Neural cell (in vitro differentiated cells): Measurements from ENCODE around the gene SLC28A1. TPM values are rescaled to one million over a fixed set of nuclear protein-coding genes. Genes with fewer than 3 reads are reported as not detected.
A peak's percentile ranks its signal among the peaks of the same experiment; 100 is the strongest.

Experiments used
- H2AFZ ChIP-seq: fragments of 200-600, 300-800 bp; sonication (generic), shearing (Covaris generic); 2 replicates; pipeline ENCODE4 v1.6.0; 2014; ENCODE audit warnings: low read depth, mild to moderate bottlenecking, antibody characterized with exemption, low read length, moderate library complexity
- H3F3A ChIP-seq: fragments of 200-600 bp; shearing (Covaris generic); 2 replicates; pipeline ENCODE4 v1.6.1; 2016; ENCODE audit warnings: mild to moderate bottlenecking, moderate library complexity, mixed read lengths, antibody characterized with exemption, low read length; ENCODE audit not compliant: insufficient read depth, poor library complexity, severe bottlenecking
- H3K27ac ChIP-seq: fragments of 200-600, 300-800 bp; sonication (generic), shearing (Covaris generic); 2 replicates; pipeline ENCODE4 v1.5.1; 2014; ENCODE audit warnings: mild to moderate bottlenecking, low read length, moderate library complexity
- H3K27me3 ChIP-seq: fragments of 300-800, 200-600 bp; sonication (generic), shearing (Covaris generic); 2 replicates; pipeline ENCODE4 v1.6.0; 2014; ENCODE audit warnings: mild to moderate bottlenecking, low read depth, low read length, moderate library complexity; ENCODE audit not compliant: insufficient read depth
- H3K36me3 ChIP-seq: fragments of 300-800, 200-600 bp; sonication (generic), shearing (Covaris generic); 2 replicates; pipeline ENCODE4 v1.5.1; 2014; ENCODE audit warnings: mild to moderate bottlenecking, antibody characterized with exemption, low read length, moderate library complexity; ENCODE audit not compliant: insufficient read depth
- H3K4me2 ChIP-seq: fragments of 300-800, 200-600 bp; sonication (generic), shearing (Covaris generic); 2 replicates; pipeline ENCODE4 v1.6.0; 2014; ENCODE audit warnings: mild to moderate bottlenecking, low read length
- H3K4me3 ChIP-seq: fragments of 300-800, 200-600 bp; sonication (generic), shearing (Covaris generic); 2 replicates; pipeline ENCODE4 v1.5.1; 2014; ENCODE audit warnings: mild to moderate bottlenecking, low read length, moderate library complexity
- H3K79me2 ChIP-seq: fragments of 200-600 bp; shearing (Covaris generic); replicated peaks from 2 replicates; pipeline ENCODE4 v1.6.0; 2014; ENCODE audit warnings: mild to moderate bottlenecking, low read length, moderate library complexity; ENCODE audit not compliant: insufficient read depth
- H3K9ac ChIP-seq: fragments of 300-800, 200-600 bp; sonication (generic), shearing (Covaris generic); 2 replicates; pipeline ENCODE4 v1.6.1; 2016; ENCODE audit warnings: mild to moderate bottlenecking, low read length, mixed read lengths
- H3K9me2 ChIP-seq: fragments of 200-600 bp; shearing (Covaris generic); 2 replicates; pipeline ENCODE4 v1.6.1; 2016; ENCODE audit warnings: mild to moderate bottlenecking, low read length, mixed read lengths; ENCODE audit not compliant: insufficient read depth
- H3K9me3 ChIP-seq: fragments of 200-600, 300-800 bp; sonication (generic), shearing (Covaris generic); 2 replicates; pipeline ENCODE4 v1.6.1; 2016; ENCODE audit warnings: mild to moderate bottlenecking, mixed run types, low read length, moderate library complexity, mixed read lengths
- H4K20me1 ChIP-seq: fragments of 200-600 bp; shearing (Covaris generic); 2 replicates; pipeline ENCODE4 v1.6.1; 2016; ENCODE audit warnings: mild to moderate bottlenecking, mixed run types; ENCODE audit not compliant: insufficient read depth
- EP300 ChIP-seq: fragments of 450-650 bp; conservative IDR thresholded peaks from 2 replicates; pipeline ENCODE4 v1.6.1; 2014; ENCODE audit warnings: antibody characterized with exemption, mild to moderate bottlenecking, moderate library complexity; ENCODE audit not compliant: poor library complexity, severe bottlenecking
- EZH2 ChIP-seq: fragments of 200-600, 300-800 bp; shearing (Covaris generic), sonication (generic); IDR thresholded peaks from 2 replicates; pipeline ENCODE4 v1.6.1; 2014; ENCODE audit warnings: antibody characterized with exemption, low read length, borderline replicate concordance, mild to moderate bottlenecking; ENCODE audit not compliant: insufficient read depth, poor library complexity, severe bottlenecking
- MXI1 ChIP-seq: fragments of 450-650 bp; conservative IDR thresholded peaks from 2 replicates; pipeline ENCODE4 v1.6.1; 2014; ENCODE audit warnings: antibody characterized with exemption, mild to moderate bottlenecking; ENCODE audit not compliant: poor library complexity, severe bottlenecking
- POLR2AphosphoS5 ChIP-seq: IDR thresholded peaks from 2 replicates; pipeline ENCODE4 v1.6.1; 2012
- RAD21 ChIP-seq: fragments of 450-650 bp; conservative IDR thresholded peaks from 2 replicates; pipeline ENCODE4 v1.6.1; 2014; ENCODE audit warnings: antibody characterized with exemption, mild to moderate bottlenecking, moderate library complexity
- SMC3 ChIP-seq: fragments of 450-650 bp; conservative IDR thresholded peaks from 2 replicates; pipeline ENCODE4 v1.6.1; 2014; ENCODE audit warnings: antibody characterized with exemption, mild to moderate bottlenecking, moderate library complexity; ENCODE audit not compliant: poor library complexity
- TAF1 ChIP-seq: IDR thresholded peaks from 2 replicates; pipeline ENCODE4 v1.6.1; 2012; ENCODE audit warnings: low read depth
- polyA plus RNA-seq: library from polyadenylated mRNA; depleted of rRNA; stranded (reverse); fragments of >200 nt; gene quantifications from 2 replicates; pipeline ENCODE4 v1.2.3, GENCODE V29; 2014
- TF ChIP-seq, protein P1 (sequence below): fragments of 450-650 bp; IDR thresholded peaks from 2 replicates; pipeline ENCODE4 v1.5.1; 2014; ENCODE audit warnings: antibody characterized with exemption, mild to moderate bottlenecking, moderate library complexity; ENCODE audit not compliant: poor library complexity, severe bottlenecking
- TF ChIP-seq, protein P2 (sequence below): IDR thresholded peaks from 2 replicates; pipeline ENCODE4 v1.6.1; 2012; ENCODE audit warnings: borderline replicate concordance

Gene SLC28A1
- polyA plus RNA-seq, 1 donor from 2014 or later = not detected

DNA sequence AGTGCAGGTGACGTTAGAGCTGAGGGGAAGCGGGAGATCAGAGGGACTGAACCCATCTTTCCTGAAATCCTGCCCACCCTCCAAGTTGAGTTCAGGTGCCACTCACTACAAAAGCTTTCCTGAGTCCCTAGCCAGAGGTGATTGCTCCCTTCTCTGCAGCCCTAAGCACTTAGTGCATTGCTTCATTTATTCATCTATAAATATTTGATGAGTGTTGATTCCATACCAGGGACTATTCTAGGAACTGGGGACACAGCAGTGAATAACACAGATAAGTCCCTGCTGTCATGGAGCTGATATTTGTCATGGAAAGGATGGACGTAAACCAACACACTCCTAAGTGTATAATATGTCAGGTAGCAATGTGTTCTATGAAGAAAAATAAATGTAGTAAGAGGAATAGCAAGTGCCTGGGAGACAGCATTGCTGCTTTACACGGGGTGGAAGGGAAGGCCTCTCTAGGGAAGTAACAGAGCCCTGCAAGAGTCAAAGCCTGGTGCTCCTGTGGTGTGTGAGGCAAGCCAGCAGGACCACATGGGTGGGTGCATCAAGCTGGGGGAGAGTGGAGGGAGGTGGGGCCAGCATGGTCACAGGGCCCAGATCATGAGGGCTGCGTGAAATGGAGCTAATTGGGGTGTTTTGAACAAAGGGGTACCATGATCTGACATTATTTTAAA, 48.7 kb upstream of the SLC28A1 start:
- Histone ChIP-seq H3K9me3 (no peaks in the 10 kb centered on the region), H3K4me2 (no peak overlapping the region), H3K27me3 (no peaks in the 10 kb centered on the region), H3K36me3 (no peaks in the 10 kb centered on the region), H3K9me2 (no peaks in the 10 kb centered on the region), H3K79me2 (no peaks in the 10 kb centered on the region), H3K9ac (no peak overlapping the region), H2AFZ (no peak overlapping the region), H3K27ac (no peak overlapping the region), H3K4me3 (peak overlapping the region; percentile 39), H3F3A (no peaks in the 10 kb centered on the region), H4K20me1 (no peaks in the 10 kb centered on the region)
- TF ChIP-seq SMC3 (no peak), EZH2 (no peak), MXI1 (no peak), RAD21 (no peak), EP300 (no peak)
- TF ChIP-seq, protein P1, sequence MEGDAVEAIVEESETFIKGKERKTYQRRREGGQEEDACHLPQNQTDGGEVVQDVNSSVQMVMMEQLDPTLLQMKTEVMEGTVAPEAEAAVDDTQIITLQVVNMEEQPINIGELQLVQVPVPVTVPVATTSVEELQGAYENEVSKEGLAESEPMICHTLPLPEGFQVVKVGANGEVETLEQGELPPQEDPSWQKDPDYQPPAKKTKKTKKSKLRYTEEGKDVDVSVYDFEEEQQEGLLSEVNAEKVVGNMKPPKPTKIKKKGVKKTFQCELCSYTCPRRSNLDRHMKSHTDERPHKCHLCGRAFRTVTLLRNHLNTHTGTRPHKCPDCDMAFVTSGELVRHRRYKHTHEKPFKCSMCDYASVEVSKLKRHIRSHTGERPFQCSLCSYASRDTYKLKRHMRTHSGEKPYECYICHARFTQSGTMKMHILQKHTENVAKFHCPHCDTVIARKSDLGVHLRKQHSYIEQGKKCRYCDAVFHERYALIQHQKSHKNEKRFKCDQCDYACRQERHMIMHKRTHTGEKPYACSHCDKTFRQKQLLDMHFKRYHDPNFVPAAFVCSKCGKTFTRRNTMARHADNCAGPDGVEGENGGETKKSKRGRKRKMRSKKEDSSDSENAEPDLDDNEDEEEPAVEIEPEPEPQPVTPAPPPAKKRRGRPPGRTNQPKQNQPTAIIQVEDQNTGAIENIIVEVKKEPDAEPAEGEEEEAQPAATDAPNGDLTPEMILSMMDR = no peak

DNA sequence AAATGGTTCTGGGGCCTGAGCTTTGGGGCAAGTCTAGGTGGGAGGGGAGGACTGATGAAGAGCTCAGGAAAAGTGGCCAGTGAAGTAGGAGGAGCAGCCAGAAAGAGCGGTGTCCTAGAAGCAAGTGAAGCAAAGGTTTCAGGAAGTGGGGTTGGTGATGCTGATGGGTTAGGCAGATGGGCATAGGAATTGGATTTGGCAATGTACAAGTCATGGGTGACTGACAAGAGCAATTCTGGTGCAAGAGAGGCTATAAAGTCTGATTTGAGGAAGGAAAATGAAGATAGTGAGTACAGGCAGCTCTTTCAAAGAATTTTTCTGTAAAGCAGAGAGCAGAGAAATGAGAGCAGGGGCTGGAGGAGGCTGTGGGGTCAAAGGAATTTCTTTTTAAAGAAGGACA, 47.6 kb upstream of the SLC28A1 start:
- Histone ChIP-seq H3K9ac (no peak overlapping the region), H3K9me2 (no peaks in the 10 kb centered on the region), H3K27me3 (no peaks in the 10 kb centered on the region), H3K4me3 (no peak overlapping the region), H3F3A (no peaks in the 10 kb centered on the region), H3K36me3 (no peaks in the 10 kb centered on the region), H4K20me1 (no peaks in the 10 kb centered on the region), H3K79me2 (no peaks in the 10 kb centered on the region), H3K9me3 (no peaks in the 10 kb centered on the region), H3K27ac (no peak overlapping the region), H2AFZ (no peak overlapping the region), H3K4me2 (no peak overlapping the region)
- TF ChIP-seq EZH2 (no peak), RAD21 (no peak), TAF1 (no peak), POLR2AphosphoS5 (no peak), MXI1 (no peak)
- TF ChIP-seq, protein P1 = no peak
- TF ChIP-seq, protein P2, sequence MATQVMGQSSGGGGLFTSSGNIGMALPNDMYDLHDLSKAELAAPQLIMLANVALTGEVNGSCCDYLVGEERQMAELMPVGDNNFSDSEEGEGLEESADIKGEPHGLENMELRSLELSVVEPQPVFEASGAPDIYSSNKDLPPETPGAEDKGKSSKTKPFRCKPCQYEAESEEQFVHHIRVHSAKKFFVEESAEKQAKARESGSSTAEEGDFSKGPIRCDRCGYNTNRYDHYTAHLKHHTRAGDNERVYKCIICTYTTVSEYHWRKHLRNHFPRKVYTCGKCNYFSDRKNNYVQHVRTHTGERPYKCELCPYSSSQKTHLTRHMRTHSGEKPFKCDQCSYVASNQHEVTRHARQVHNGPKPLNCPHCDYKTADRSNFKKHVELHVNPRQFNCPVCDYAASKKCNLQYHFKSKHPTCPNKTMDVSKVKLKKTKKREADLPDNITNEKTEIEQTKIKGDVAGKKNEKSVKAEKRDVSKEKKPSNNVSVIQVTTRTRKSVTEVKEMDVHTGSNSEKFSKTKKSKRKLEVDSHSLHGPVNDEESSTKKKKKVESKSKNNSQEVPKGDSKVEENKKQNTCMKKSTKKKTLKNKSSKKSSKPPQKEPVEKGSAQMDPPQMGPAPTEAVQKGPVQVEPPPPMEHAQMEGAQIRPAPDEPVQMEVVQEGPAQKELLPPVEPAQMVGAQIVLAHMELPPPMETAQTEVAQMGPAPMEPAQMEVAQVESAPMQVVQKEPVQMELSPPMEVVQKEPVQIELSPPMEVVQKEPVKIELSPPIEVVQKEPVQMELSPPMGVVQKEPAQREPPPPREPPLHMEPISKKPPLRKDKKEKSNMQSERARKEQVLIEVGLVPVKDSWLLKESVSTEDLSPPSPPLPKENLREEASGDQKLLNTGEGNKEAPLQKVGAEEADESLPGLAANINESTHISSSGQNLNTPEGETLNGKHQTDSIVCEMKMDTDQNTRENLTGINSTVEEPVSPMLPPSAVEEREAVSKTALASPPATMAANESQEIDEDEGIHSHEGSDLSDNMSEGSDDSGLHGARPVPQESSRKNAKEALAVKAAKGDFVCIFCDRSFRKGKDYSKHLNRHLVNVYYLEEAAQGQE = no peak
